Neuronal stem cell (in vitro differentiated cells): Measurements from ENCODE around the gene IQCM.

Source experiments
- DNase-seq: peaks from one replicate; pipeline ENCODE4 v3.0.0-alpha.2; 2013; ENCODE audit warnings: low spot score
- H2AFZ ChIP-seq: one replicate; pipeline ENCODE4 v1.6.1; 2013; ENCODE audit warnings: mild to moderate bottlenecking, low read length, inconsistent platforms
- H2AK5ac ChIP-seq: 2 replicates; pipeline ENCODE4 v1.6.1; 2013; ENCODE audit warnings: low read depth, mild to moderate bottlenecking, inconsistent platforms, low read length, moderate library complexity, mixed read lengths
- H2BK120ac ChIP-seq: 2 replicates; pipeline ENCODE4 v1.6.1; 2013; ENCODE audit warnings: low read depth, mild to moderate bottlenecking, inconsistent platforms, low read length, moderate library complexity, mixed read lengths
- H2BK12ac ChIP-seq: one replicate; pipeline ENCODE4 v1.6.1; 2013; ENCODE audit warnings: low read length, inconsistent platforms
- H2BK15ac ChIP-seq: 2 replicates; pipeline ENCODE4 v1.6.1; 2013; ENCODE audit warnings: mild to moderate bottlenecking, low read length, inconsistent platforms, mixed read lengths
- H2BK5ac ChIP-seq: one replicate; pipeline ENCODE4 v1.6.1; 2013; ENCODE audit warnings: inconsistent platforms, mild to moderate bottlenecking, low read length, moderate library complexity
- H3K14ac ChIP-seq: one replicate; pipeline ENCODE4 v1.6.1; 2013; ENCODE audit warnings: low read length, inconsistent platforms
- H3K18ac ChIP-seq: 2 replicates; pipeline ENCODE4 v1.6.1; 2013; ENCODE audit warnings: low read length, inconsistent platforms
- H3K23ac ChIP-seq: 2 replicates; pipeline ENCODE4 v1.6.1; 2013; ENCODE audit warnings: low read depth, mild to moderate bottlenecking, mixed read lengths, low read length, inconsistent platforms; ENCODE audit not compliant: poor library complexity
- H3K27ac ChIP-seq: replicated peaks from 3 replicates; pipeline ENCODE4 v1.5.1; 2013; ENCODE audit warnings: low read length, inconsistent platforms
- H3K27me3 ChIP-seq, 3 experiments: 2 replicates each; pipeline ENCODE4 v1.6.1; 2013; ENCODE audit warnings: low read length in 3 of 3, mild to moderate bottlenecking in 2 of 3, inconsistent platforms in 1 of 3, low read depth in 1 of 3, mixed read lengths in 1 of 3, moderate library complexity in 1 of 3; ENCODE audit not compliant: control insufficient read depth in 3 of 3, insufficient read depth in 3 of 3
- H3K36me3 ChIP-seq, 2 donors: replicated peaks in 1 of 2; 2 replicates each; pipeline ENCODE4 v1.6.1; 2013; ENCODE audit warnings: low read length in 2 of 2; ENCODE audit not compliant: control insufficient read depth in 2 of 2, insufficient read depth in 2 of 2
- H3K4ac ChIP-seq: 2 replicates; pipeline ENCODE4 v1.6.1; 2013; ENCODE audit warnings: inconsistent platforms, mild to moderate bottlenecking, low read length, moderate library complexity
- H3K4me1 ChIP-seq, 2 donors: 1 replicate in 1 of 2; 2 replicates in 1 of 2; pipeline ENCODE4 v1.6.1; 2013; ENCODE audit warnings: low read length in 2 of 2, low read depth in 1 of 2; ENCODE audit not compliant: control insufficient read depth in 2 of 2, insufficient read depth in 1 of 2
- H3K4me2 ChIP-seq: one replicate; pipeline ENCODE4 v1.6.1; 2013; ENCODE audit warnings: mild to moderate bottlenecking, low read length, inconsistent platforms; ENCODE audit not compliant: insufficient read depth, poor library complexity, severe bottlenecking
- H3K4me3 ChIP-seq, 2 donors: 2 replicates each; pipeline ENCODE4 v1.5.1; 2013; ENCODE audit warnings: low read length in 2 of 2, mild to moderate bottlenecking in 2 of 2, inconsistent platforms in 1 of 2, moderate library complexity in 1 of 2
- H3K79me1 ChIP-seq: one replicate; pipeline ENCODE4 v1.6.1; 2013; ENCODE audit warnings: low read depth, mild to moderate bottlenecking, inconsistent platforms, low read length, moderate library complexity
- H3K9ac ChIP-seq: one replicate; pipeline ENCODE4 v1.6.1; 2013; ENCODE audit warnings: mild to moderate bottlenecking, low read depth, low read length, inconsistent platforms; ENCODE audit not compliant: poor library complexity
- H3K9me3 ChIP-seq, 2 donors: replicated peaks in 1 of 2; 2 replicates each; pipeline versions ENCODE3 to v1.6.1; 2013; ENCODE audit warnings: low read length in 2 of 2, mild to moderate bottlenecking in 2 of 2, inconsistent platforms in 1 of 2, low read depth in 1 of 2, mixed read lengths in 1 of 2, moderate library complexity in 1 of 2; ENCODE audit not compliant: control insufficient read depth in 2 of 2, insufficient read depth in 1 of 2
- H4K8ac ChIP-seq: one replicate; pipeline ENCODE4 v1.6.1; 2013; ENCODE audit warnings: low read depth, mild to moderate bottlenecking, inconsistent platforms, low read length, moderate library complexity
- H4K91ac ChIP-seq: one replicate; pipeline ENCODE4 v1.6.1; 2013; ENCODE audit warnings: low read length, low read depth, mild to moderate bottlenecking, inconsistent platforms; ENCODE audit not compliant: poor library complexity
- WGBS, 2 donors: extraction: QIAGEN DNeasy Blood & Tissue Kit; methylation state at CpG; one replicate each; pipeline ENCODE4 v1.1.7; 2013; ENCODE audit warnings: missing lambda C conversion rate in 2 of 2, mixed read lengths in 1 of 2; ENCODE audit not compliant: insufficient read length in 2 of 2, insufficient replicate concordance in 1 of 2; ENCODE audit errors: extremely low coverage in 2 of 2; 5-methylcytosine and 5-hydroxymethylcytosine counted together

Gene IQCM

GRCh38 chr4:149799546-149799945, 16.1 kb downstream of the IQCM start:
- H3K27me3 ChIP-seq, result no peaks in the 10 kb centered on the region
- no peak overlapping the region for H2AFZ ChIP-seq
- no peak overlapping the region for H2BK15ac ChIP-seq
- no peak overlapping the region for H3K14ac ChIP-seq
- no peak overlapping the region for H3K23ac ChIP-seq
- H3K4me2 ChIP-seq, result no peak overlapping the region
- H2AK5ac ChIP-seq, result no peak overlapping the region
- H3K18ac ChIP-seq, result no peak overlapping the region
- H3K9me3 ChIP-seq, result no peaks in the 10 kb centered on the region
- no peak for DNase-seq
- H4K91ac ChIP-seq, result no peak overlapping the region
- no peak overlapping the region for H2BK5ac ChIP-seq
- H2BK12ac ChIP-seq, result no peak overlapping the region
- H3K36me3 ChIP-seq, result peaks cover 0 to 3% of the 10 kb centered on the region in 2 donors
- no peak overlapping the region for H3K9ac ChIP-seq
- no peaks in the 10 kb centered on the region for H3K4me1 ChIP-seq
- H3K4me3 ChIP-seq, result no peak overlapping the region
- H3K4ac ChIP-seq, result no peak overlapping the region
- WGBS, 2 donors, result no CpG with 5 or more reads among the region's 1 CpG
- no peaks in the 10 kb centered on the region for H3K79me1 ChIP-seq
- H3K27ac ChIP-seq, result no peak overlapping the region
- no peak overlapping the region for H4K8ac ChIP-seq
- H2BK120ac ChIP-seq, result no peak overlapping the region

GRCh38 chr4:149796381-149796780, 19.3 kb downstream of the IQCM start:
- H3K4ac ChIP-seq, result no peak overlapping the region
- no peak overlapping the region for H2BK15ac ChIP-seq
- H2BK12ac ChIP-seq, result no peak overlapping the region
- H3K4me1 ChIP-seq, result no peaks in the 10 kb centered on the region
- H3K4me3 ChIP-seq, result no peak overlapping the region
- no peak overlapping the region for H3K27ac ChIP-seq
- H3K79me1 ChIP-seq, result no peaks in the 10 kb centered on the region
- H3K9ac ChIP-seq, result no peak overlapping the region
- H2AFZ ChIP-seq, result no peak overlapping the region
- H4K8ac ChIP-seq, result no peak overlapping the region
- H3K36me3 ChIP-seq, result peaks cover 0 to 3% of the 10 kb centered on the region in 2 donors
- no peaks in the 10 kb centered on the region for H3K9me3 ChIP-seq
- no peak overlapping the region for H4K91ac ChIP-seq
- H3K27me3 ChIP-seq, result no peaks in the 10 kb centered on the region
- H2BK120ac ChIP-seq, result no peak overlapping the region
- no peak overlapping the region for H2BK5ac ChIP-seq
- no peak overlapping the region for H2AK5ac ChIP-seq
- H3K4me2 ChIP-seq, result no peak overlapping the region
- H3K18ac ChIP-seq, result no peak overlapping the region
- DNase-seq, result no peak
- no peak overlapping the region for H3K23ac ChIP-seq
- no peak overlapping the region for H3K14ac ChIP-seq

- Histone ChIP-seq H3K27me3 (no peaks in the 10 kb centered on the region), H3K9ac (no peak overlapping the region), H2BK12ac (no peak overlapping the region), H3K79me1 (no peaks in the 10 kb centered on the region), H3K9me3 (no peaks in the 10 kb centered on the region), H3K18ac (no peak overlapping the region), H4K8ac (no peak overlapping the region), H2AK5ac (no peak overlapping the region), H3K4me2 (no peak overlapping the region), H2BK15ac (no peak overlapping the region), H3K4ac (no peak overlapping the region), H3K4me1 (no peaks in the 10 kb centered on the region), H2AFZ (no peak overlapping the region), H3K36me3 (peaks cover 0 to 3% of the 10 kb centered on the region in 2 donors), H4K91ac (no peak overlapping the region), H3K27ac (no peak overlapping the region), H2BK5ac (no peak overlapping the region), H3K23ac (no peak overlapping the region), H3K4me3 (no peak overlapping the region), H2BK120ac (no peak overlapping the region), H3K14ac (no peak overlapping the region)
- DNase-seq, result no peak
- no CpG with 5 or more reads among the region's 4 CpGs for WGBS, 2 donors
Measured at GRCh38 chr4:149795256-149795655, 20.4 kb downstream of the IQCM start.

GRCh38 chr4:149794352-149794751, 21.3 kb downstream of the IQCM start:
- Histone ChIP-seq H4K91ac (no peak overlapping the region), H4K8ac (no peak overlapping the region), H2BK15ac (no peak overlapping the region), H3K14ac (no peak overlapping the region), H3K4me3 (no peak overlapping the region), H3K9me3 (no peaks in the 10 kb centered on the region), H2BK120ac (no peak overlapping the region), H3K36me3 (peaks cover 0 to 3% of the 10 kb centered on the region in 2 donors), H3K79me1 (no peaks in the 10 kb centered on the region), H3K27me3 (no peaks in the 10 kb centered on the region), H3K27ac (no peak overlapping the region), H2BK12ac (no peak overlapping the region), H3K9ac (no peak overlapping the region), H3K23ac (no peak overlapping the region), H2AK5ac (no peak overlapping the region), H3K4ac (no peak overlapping the region), H2AFZ (no peak overlapping the region), H2BK5ac (no peak overlapping the region), H3K18ac (no peak overlapping the region), H3K4me1 (no peaks in the 10 kb centered on the region), H3K4me2 (no peak overlapping the region)
- DNase-seq, result no peak
- WGBS, 2 donors, result no CpG with 5 or more reads among the region's 1 CpG
